Memory B cell (primary cell): ENCODE data around the gene CBFA2T3.
A peak's percentile ranks its signal among the peaks of the same experiment; 100 is the strongest.
"Not testable (repeated sequence)": the region's sequence is repeated elsewhere in the genome, so short reads cannot be mapped to it uniquely, and the experiment has no call there.

Experiments used
- ATAC-seq: fragments of 150-1000 bp; cut with Tn5 transposase; 2 replicates; pipeline ENCODE4 v1.10.0; 2021; ENCODE audit warnings: low read depth, mild to moderate bottlenecking, moderate library complexity
- DNase-seq, 2 donors: peaks; one replicate each; pipeline ENCODE4 v3.0.0; 2022; ENCODE audit warnings: low spot score in 2 of 2
- H3K27ac Mint-ChIP-seq: one replicate; pipeline ENCODE4 v1.8.0; 2022; ENCODE audit warnings: mild to moderate bottlenecking, moderate library complexity, mixed read lengths
- H3K27me3 Mint-ChIP-seq: one replicate; pipeline ENCODE4 v1.8.0; 2022; ENCODE audit warnings: mixed read lengths
- H3K36me3 Mint-ChIP-seq: one replicate; pipeline ENCODE4 v1.8.0; 2022; ENCODE audit warnings: mild to moderate bottlenecking, mixed read lengths
- H3K4me1 Mint-ChIP-seq: one replicate; pipeline ENCODE4 v1.8.0; 2022; ENCODE audit warnings: mixed read lengths
- H3K4me3 Mint-ChIP-seq: one replicate; pipeline ENCODE4 v1.8.0; 2022; ENCODE audit warnings: mild to moderate bottlenecking, moderate library complexity, mixed read lengths
- H3K9me3 Mint-ChIP-seq: one replicate; pipeline ENCODE4 v1.8.0; 2022; ENCODE audit warnings: mixed read lengths

CBFA2T3 gene

GRCh38 chr16:89007371-89008249, 30.6 kb upstream of the CBFA2T3 start:
- H3K9me3 Mint-ChIP-seq, result peaks cover 6% of the 10 kb centered on the region
- peak overlapping the region; percentile 18 for H3K27ac Mint-ChIP-seq
- no peaks in the 10 kb centered on the region for H3K36me3 Mint-ChIP-seq
- DNase-seq, result no peak
- peaks cover 28% of the 10 kb centered on the region for H3K4me1 Mint-ChIP-seq
- peaks cover 33% of the 10 kb centered on the region for H3K27me3 Mint-ChIP-seq
- H3K4me3 Mint-ChIP-seq, result no peak overlapping the region
- no peak for ATAC-seq

GRCh38 chr16:89006036-89006752, 29.2 kb upstream of the CBFA2T3 start:
- Mint-ChIP-seq H3K27me3 (peaks cover 26% of the 10 kb centered on the region), H3K36me3 (peaks cover 3% of the 10 kb centered on the region), H3K27ac (no peak overlapping the region), H3K4me3 (no peak overlapping the region), H3K9me3 (peaks cover 1% of the 10 kb centered on the region), H3K4me1 (peaks cover 23% of the 10 kb centered on the region)
- ATAC-seq (no peak), DNase-seq (no peak)

- no peak overlapping the region for H3K27ac Mint-ChIP-seq
- H3K4me3 Mint-ChIP-seq, result no peak overlapping the region
- peaks cover 1% of the 10 kb centered on the region for H3K9me3 Mint-ChIP-seq
- ATAC-seq (no peak), DNase-seq (no peak)
- peaks cover 23% of the 10 kb centered on the region for H3K4me1 Mint-ChIP-seq
- H3K36me3 Mint-ChIP-seq, result peaks cover 6% of the 10 kb centered on the region
- H3K27me3 Mint-ChIP-seq, result peaks cover 28% of the 10 kb centered on the region
Measured at GRCh38 chr16:89005201-89006035, 28.4 kb upstream of the CBFA2T3 start.

GRCh38 chr16:89004209-89004831, 27.3 kb upstream of the CBFA2T3 start:
- DNase-seq (no peak), ATAC-seq (peak; percentile 33)
- Mint-ChIP-seq H3K27me3 (peaks cover 22% of the 10 kb centered on the region), H3K36me3 (peaks cover 6% of the 10 kb centered on the region), H3K4me1 (peaks cover 25% of the 10 kb centered on the region), H3K9me3 (peaks cover under 1% of the 10 kb centered on the region), H3K27ac (no peak overlapping the region), H3K4me3 (peak overlapping the region; percentile 53)

- Mint-ChIP-seq H3K4me3 (no peak overlapping the region), H3K9me3 (peaks cover 5% of the 10 kb centered on the region), H3K4me1 (peaks cover 28% of the 10 kb centered on the region), H3K36me3 (peaks cover 8% of the 10 kb centered on the region), H3K27ac (peak overlapping the region; percentile 20), H3K27me3 (peaks cover 21% of the 10 kb centered on the region)
- ATAC-seq (no peak), DNase-seq (no peak)
Measured at GRCh38 chr16:89003831-89004208, 26.8 kb upstream of the CBFA2T3 start.

GRCh38 chr16:89002851-89003830, 26.1 kb upstream of the CBFA2T3 start:
- peaks cover 17% of the 10 kb centered on the region for H3K27me3 Mint-ChIP-seq

GRCh38 chr16:89002081-89002480, 25.1 kb upstream of the CBFA2T3 start:
- not testable (repeated sequence) for H3K4me3 Mint-ChIP-seq, DNase-seq, ATAC-seq, H3K27ac Mint-ChIP-seq, H3K9me3 Mint-ChIP-seq
- H3K36me3 Mint-ChIP-seq, result peaks cover 12% of the 10 kb centered on the region
- H3K4me1 Mint-ChIP-seq, result peaks cover 26% of the 10 kb centered on the region
- peaks cover 17% of the 10 kb centered on the region for H3K27me3 Mint-ChIP-seq

More at GRCh38 chr16:89002851-89003830, 26.1 kb upstream of the CBFA2T3 start:
- H3K4me1 Mint-ChIP-seq, result peaks cover 28% of the 10 kb centered on the region
- DNase-seq (no peak), ATAC-seq (no peak)
- peak overlapping the region; percentile 20 for H3K27ac Mint-ChIP-seq
- no peak overlapping the region for H3K4me3 Mint-ChIP-seq
- peaks cover 8% of the 10 kb centered on the region for H3K36me3 Mint-ChIP-seq
- H3K9me3 Mint-ChIP-seq, result peaks cover 5% of the 10 kb centered on the region

- ATAC-seq (no peak), DNase-seq (no peak)
- Mint-ChIP-seq H3K9me3 (peaks cover 9% of the 10 kb centered on the region), H3K4me3 (no peak overlapping the region), H3K4me1 (peaks cover 26% of the 10 kb centered on the region), H3K27me3 (peaks cover 17% of the 10 kb centered on the region), H3K36me3 (peaks cover 12% of the 10 kb centered on the region), H3K27ac (no peak overlapping the region)
Measured at GRCh38 chr16:89001117-89002027, 24.4 kb upstream of the CBFA2T3 start.

- peaks cover 12% of the 10 kb centered on the region for H3K36me3 Mint-ChIP-seq
- ATAC-seq (no peak), DNase-seq (no peak)
- H3K9me3 Mint-ChIP-seq, result peaks cover 9% of the 10 kb centered on the region
- peaks cover 24% of the 10 kb centered on the region for H3K4me1 Mint-ChIP-seq
- H3K4me3 Mint-ChIP-seq, result no peak overlapping the region
- H3K27ac Mint-ChIP-seq, result peak overlapping the region; percentile 14
- peaks cover 15% of the 10 kb centered on the region for H3K27me3 Mint-ChIP-seq
Measured at GRCh38 chr16:89000207-89000959, 23.4 kb upstream of the CBFA2T3 start.

GRCh38 chr16:88999457-89000206, 22.6 kb upstream of the CBFA2T3 start:
- DNase-seq, result no peak
- H3K36me3 Mint-ChIP-seq, result peaks cover 12% of the 10 kb centered on the region
- peak; percentile 84 for ATAC-seq
- H3K27me3 Mint-ChIP-seq, result peaks cover 18% of the 10 kb centered on the region
- peaks cover 9% of the 10 kb centered on the region for H3K9me3 Mint-ChIP-seq
- H3K4me3 Mint-ChIP-seq, result peak overlapping the region; percentile 43
- peak overlapping the region; percentile 54 for H3K27ac Mint-ChIP-seq
- H3K4me1 Mint-ChIP-seq, result peaks cover 23% of the 10 kb centered on the region
